GM19025 (cell line): ENCODE results near the gene RTN4RL1.
"Not testable (repeated sequence)": the region's sequence is repeated elsewhere in the genome, so short reads cannot be mapped to it uniquely, and the experiment has no call there.

Experiments used
- ATAC-seq: cut with Tn5 transposase; IDR thresholded peaks from one replicate; pipeline ENCODE4 v1.9.1; 2021; ENCODE audit warnings: mild to moderate bottlenecking, low read depth, moderate library complexity; ENCODE audit not compliant: unreplicated experiment

The RTN4RL1 gene

GRCh38 chr17:2008332-2009126 is 16.6 kb downstream of the RTN4RL1 start:
- ATAC-seq, result no peak

GRCh38 chr17:2004435-2004952 is 20.6 kb downstream of the RTN4RL1 start:
- ATAC-seq, result no peak

GRCh38 chr17:2003525-2003924 is 21.6 kb downstream of the RTN4RL1 start:
- no peak for ATAC-seq

- no peak for ATAC-seq
Measured at GRCh38 chr17:2002767-2003329, 22.3 kb downstream of the RTN4RL1 start.

- ATAC-seq, result no peak
Measured at GRCh38 chr17:1999557-2000251, 25.4 kb downstream of the RTN4RL1 start.

GRCh38 chr17:1997927-1998742 is 27.0 kb downstream of the RTN4RL1 start:
- no peak for ATAC-seq

- no peak for ATAC-seq
Measured at GRCh38 chr17:1997289-1997926, 27.7 kb downstream of the RTN4RL1 start.

- no peak for ATAC-seq
Measured at GRCh38 chr17:1996800-1997288, 28.3 kb downstream of the RTN4RL1 start.

GRCh38 chr17:1995907-1996799 is 29.0 kb downstream of the RTN4RL1 start:
- ATAC-seq, result no peak

- no peak for ATAC-seq
Measured at GRCh38 chr17:1995321-1995892, 29.7 kb downstream of the RTN4RL1 start.

GRCh38 chr17:1994707-1995106 is 30.4 kb downstream of the RTN4RL1 start:
- ATAC-seq, result no peak

GRCh38 chr17:1992541-1992940 is 32.6 kb downstream of the RTN4RL1 start:
- no peak for ATAC-seq

- ATAC-seq, result no peak
Measured at GRCh38 chr17:1989135-1989534, 36.0 kb downstream of the RTN4RL1 start.

GRCh38 chr17:1986783-1987451 is 38.2 kb downstream of the RTN4RL1 start:
- ATAC-seq, result no peak

- ATAC-seq, result no peak
Measured at GRCh38 chr17:1985686-1986085, 39.4 kb downstream of the RTN4RL1 start.

GRCh38 chr17:1985093-1985492 is 40.0 kb downstream of the RTN4RL1 start:
- ATAC-seq, result no peak

- ATAC-seq, result not testable (repeated sequence)
Measured at GRCh38 chr17:1982793-1983366, 42.3 kb downstream of the RTN4RL1 start.
